HG02798 (cell line): ENCODE data around the gene KCNN4.
A peak's percentile ranks its signal among the peaks of the same experiment; 100 is the strongest.
"Not testable (repeated sequence)": the region's sequence is repeated elsewhere in the genome, so short reads cannot be mapped to it uniquely, and the experiment has no call there.

Experiments
- ATAC-seq: cut with Tn5 transposase; IDR thresholded peaks from one replicate; pipeline ENCODE4 v1.9.1; 2021; ENCODE audit warnings: mild to moderate bottlenecking; ENCODE audit not compliant: unreplicated experiment, poor library complexity

The KCNN4 gene

GRCh38 chr19:43780706-43781525 is at the start of gene KCNN4:
TSS of gene KCNN4 (minus strand) at chr19:43780973. CDS start at chr19:43780861, 112 bp downstream.
- peak; percentile 42 for ATAC-seq

- peak; percentile 87 for ATAC-seq
Observed at GRCh38 chr19:43826787-43827754, 46.3 kb upstream of the KCNN4 start, which contains the start of gene ZNF283. TSS of gene ZNF283 (plus strand) at chr19:43827321. CDS start at chr19:43833505, 6,184 bp downstream.

GRCh38 chr19:43824572-43824971 is 43.8 kb upstream of the KCNN4 start:
- not testable (repeated sequence) for ATAC-seq

GRCh38 chr19:43823856-43824255 is 43.1 kb upstream of the KCNN4 start:
- ATAC-seq, result not testable (repeated sequence)

GRCh38 chr19:43820884-43821215 is 40.1 kb upstream of the KCNN4 start:
- ATAC-seq, result no peak

- ATAC-seq, result no peak
Observed at GRCh38 chr19:43820098-43820883, 39.5 kb upstream of the KCNN4 start.

GRCh38 chr19:43818500-43818899 is 37.7 kb upstream of the KCNN4 start:
- ATAC-seq, result no peak

- ATAC-seq, result not testable (repeated sequence)
Observed at GRCh38 chr19:43817454-43817853, 36.7 kb upstream of the KCNN4 start.

- no peak for ATAC-seq
Observed at GRCh38 chr19:43814663-43815352, 34.0 kb upstream of the KCNN4 start.

GRCh38 chr19:43812688-43813087 is 31.9 kb upstream of the KCNN4 start:
- no peak for ATAC-seq

GRCh38 chr19:43812259-43812658 is 31.5 kb upstream of the KCNN4 start:
- ATAC-seq, result no peak

- no peak for ATAC-seq
Observed at GRCh38 chr19:43811837-43812236, 31.1 kb upstream of the KCNN4 start.

- no peak for ATAC-seq
Observed at GRCh38 chr19:43809762-43810696, 29.3 kb upstream of the KCNN4 start.

GRCh38 chr19:43807651-43808050 is 26.9 kb upstream of the KCNN4 start:
- ATAC-seq, result no peak

GRCh38 chr19:43806848-43807247 is 26.1 kb upstream of the KCNN4 start:
- ATAC-seq, result no peak

- not testable (repeated sequence) for ATAC-seq
Observed at GRCh38 chr19:43806401-43806800, 25.6 kb upstream of the KCNN4 start.

- no peak for ATAC-seq
Observed at GRCh38 chr19:43804432-43804831, 23.7 kb upstream of the KCNN4 start.

GRCh38 chr19:43802216-43802951 is 21.6 kb upstream of the KCNN4 start, which contains the start of gene LYPD5:
TSS of gene LYPD5 (minus strand) at chr19:43802447. CDS start at chr19:43802380, 67 bp downstream.
- ATAC-seq, result no peak
